Peyer's patch (tissue), 4 donors: ENCODE measurements around the gene ADORA2A. TPM values are rescaled to one million over a fixed set of nuclear protein-coding genes. Genes with fewer than 3 reads are reported as not detected.
A peak's percentile ranks its signal among the peaks of the same experiment; 100 is the strongest.
"Not testable (repeated sequence)": the region's sequence is repeated elsewhere in the genome, so short reads cannot be mapped to it uniquely, and the experiment has no call there.

Experiments used
- DNase-seq, 3 donors: peaks; one replicate each; pipeline ENCODE4 v3.0.0-alpha.2; 2017 to 2019
- H3K27ac ChIP-seq, 4 donors: fragments of 200-600 bp; sonication (generic); one replicate each; pipeline ENCODE4 v1.5.1; 2016 to 2019
- H3K27me3 ChIP-seq, 2 donors: fragments of 200-600 bp; sonication (generic); one replicate each; pipeline ENCODE4 v1.5.1; 2019
- H3K36me3 ChIP-seq, 3 donors: fragments of 200-600 bp; sonication (generic); one replicate each; pipeline ENCODE4 v1.5.1; 2016 to 2019
- H3K4me1 ChIP-seq, 4 donors: fragments of 200-600 bp; sonication (generic); one replicate each; pipeline ENCODE4 v1.5.1; 2016 to 2019
- H3K4me3 ChIP-seq, 4 donors: fragments of 200-600 bp; sonication (generic); 1 replicate in 3 of 4; 2 replicates in 1 of 4; pipeline ENCODE4 v1.5.1; 2016 to 2019; ENCODE audit warnings: mild to moderate bottlenecking in 1 of 4
- H3K9me3 ChIP-seq, 4 donors: fragments of 200-600 bp; sonication (generic); one replicate each; pipeline ENCODE4 v1.5.1; 2016 to 2019; ENCODE audit warnings: mild to moderate bottlenecking in 1 of 4
- POLR2A ChIP-seq, 2 donors: fragments of 450-650 bp; IDR thresholded peaks; one replicate each; pipeline ENCODE4 v1.5.1; 2017; ENCODE audit warnings: antibody characterized with exemption in 2 of 2, mild to moderate bottlenecking in 2 of 2, moderate library complexity in 2 of 2
- total RNA-seq, 4 donors: library from RNA; depleted of rRNA; stranded (reverse); fragments of >200 nt; gene quantifications; one replicate each; pipeline ENCODE4 v1.1.0, GENCODE V29; 2016
- TF ChIP-seq, protein P1 (sequence below), 6 experiments: fragments of 450-650 bp in 4 of 6; fragments of 200-600 bp in 2 of 6; sonication (generic) in 1 of 6; IDR thresholded peaks; one replicate each; pipeline ENCODE4 v1.5.1; 2017 to 2019; ENCODE audit warnings: antibody characterized with exemption in 6 of 6, mild to moderate bottlenecking in 3 of 6, moderate library complexity in 1 of 6

The ADORA2A gene
- total RNA-seq, 4 donors from 2014 or later = 1.3 to 4.3 (median 2.6) TPM

DNA sequence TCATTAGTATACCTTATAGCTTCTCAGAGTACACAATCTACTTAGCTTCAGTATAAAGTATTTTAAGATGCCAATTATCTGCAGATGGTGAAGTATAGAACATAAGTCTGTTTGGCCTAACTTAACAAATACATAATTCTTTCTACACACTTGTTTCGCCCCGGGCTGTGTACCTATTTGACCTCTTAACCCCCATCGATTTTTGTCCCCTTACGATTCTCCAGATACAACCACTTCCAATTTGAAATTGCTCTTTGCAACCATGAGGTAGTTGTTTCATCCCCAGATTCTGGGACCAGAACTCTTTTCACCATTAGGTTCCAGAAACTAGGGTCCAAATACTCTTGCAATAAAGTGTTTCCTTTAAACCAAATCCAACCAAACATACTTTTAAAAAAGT, 57.8 kb downstream of the ADORA2A start:
- H3K36me3 ChIP-seq = no peaks in the 10 kb centered on the region

DNA sequence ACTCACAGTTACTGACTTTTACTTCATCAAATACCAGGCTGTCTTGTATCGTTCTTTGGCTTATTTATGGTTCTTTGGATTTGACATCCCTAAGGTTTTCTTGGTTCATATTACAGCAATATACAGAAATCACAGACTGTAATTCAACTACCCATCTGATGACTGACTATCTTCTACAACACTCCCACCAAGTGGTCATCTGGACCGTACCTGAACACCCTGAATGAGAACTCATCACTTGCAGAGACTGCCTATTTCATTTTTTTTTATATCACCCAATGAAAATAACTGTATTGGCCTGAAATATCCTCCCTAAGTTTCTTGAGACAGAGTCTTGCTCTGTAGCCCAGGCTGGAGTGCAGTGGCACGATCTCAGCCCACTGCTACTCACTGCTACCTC, 58.2 kb downstream of the ADORA2A start:
- Histone ChIP-seq H3K27ac (no peak overlapping the region), H3K4me3 (no peak overlapping the region), H3K9me3 (no peaks in the 10 kb centered on the region), H3K4me1 (no peaks in the 10 kb centered on the region), H3K27me3 (no peaks in the 10 kb centered on the region), H3K36me3 (no peaks in the 10 kb centered on the region)
- no peak for TF ChIP-seq POLR2A (IDR thresholded peaks at IDR 0.05)
- TF ChIP-seq, protein P1, sequence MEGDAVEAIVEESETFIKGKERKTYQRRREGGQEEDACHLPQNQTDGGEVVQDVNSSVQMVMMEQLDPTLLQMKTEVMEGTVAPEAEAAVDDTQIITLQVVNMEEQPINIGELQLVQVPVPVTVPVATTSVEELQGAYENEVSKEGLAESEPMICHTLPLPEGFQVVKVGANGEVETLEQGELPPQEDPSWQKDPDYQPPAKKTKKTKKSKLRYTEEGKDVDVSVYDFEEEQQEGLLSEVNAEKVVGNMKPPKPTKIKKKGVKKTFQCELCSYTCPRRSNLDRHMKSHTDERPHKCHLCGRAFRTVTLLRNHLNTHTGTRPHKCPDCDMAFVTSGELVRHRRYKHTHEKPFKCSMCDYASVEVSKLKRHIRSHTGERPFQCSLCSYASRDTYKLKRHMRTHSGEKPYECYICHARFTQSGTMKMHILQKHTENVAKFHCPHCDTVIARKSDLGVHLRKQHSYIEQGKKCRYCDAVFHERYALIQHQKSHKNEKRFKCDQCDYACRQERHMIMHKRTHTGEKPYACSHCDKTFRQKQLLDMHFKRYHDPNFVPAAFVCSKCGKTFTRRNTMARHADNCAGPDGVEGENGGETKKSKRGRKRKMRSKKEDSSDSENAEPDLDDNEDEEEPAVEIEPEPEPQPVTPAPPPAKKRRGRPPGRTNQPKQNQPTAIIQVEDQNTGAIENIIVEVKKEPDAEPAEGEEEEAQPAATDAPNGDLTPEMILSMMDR (IDR thresholded peaks at IDR 0.05) = peak in 3 of 6 experiments; percentile 7 to 39 (median 15)
- DNase-seq = no peak

More for the DNA sequence above, 57.8 kb downstream of the ADORA2A start:
- H3K27ac ChIP-seq = no peak overlapping the region
- TF ChIP-seq POLR2A (IDR thresholded peaks at IDR 0.05) = no peak
- TF ChIP-seq, protein P1 (IDR thresholded peaks at IDR 0.05) = no peak
- H3K27me3 ChIP-seq = no peaks in the 10 kb centered on the region
- H3K9me3 ChIP-seq = no peaks in the 10 kb centered on the region
- H3K4me1 ChIP-seq = no peaks in the 10 kb centered on the region
- DNase-seq = no peak
- no peak overlapping the region for H3K4me3 ChIP-seq

DNA sequence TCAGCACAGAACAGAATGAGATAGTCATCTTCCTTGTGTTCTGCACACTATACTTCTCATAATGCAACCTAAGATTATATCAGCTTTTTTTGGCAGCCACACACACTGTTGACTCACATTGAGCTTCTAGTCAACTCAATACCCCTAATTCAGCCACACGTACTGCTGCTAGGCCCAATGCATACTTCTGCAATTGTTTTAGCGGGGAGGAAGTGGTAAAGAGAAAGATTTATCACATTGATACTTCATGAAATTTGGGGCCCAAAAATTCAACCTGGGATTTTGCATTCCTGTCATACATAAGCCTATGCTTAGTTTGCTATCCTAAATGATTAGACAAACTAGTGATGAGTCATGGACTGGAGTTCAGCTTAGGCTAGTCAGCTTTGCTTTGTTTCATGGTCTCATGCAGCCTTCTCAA, 59.1 kb downstream of the ADORA2A start:
- no peak for DNase-seq
- Histone ChIP-seq H3K27me3 (no peaks in the 10 kb centered on the region), H3K36me3 (no peaks in the 10 kb centered on the region), H3K4me3 (no peak overlapping the region), H3K4me1 (no peaks in the 10 kb centered on the region), H3K9me3 (no peaks in the 10 kb centered on the region), H3K27ac (no peak overlapping the region)
- TF ChIP-seq, protein P1 (IDR thresholded peaks at IDR 0.05) = no peak
- no peak for TF ChIP-seq POLR2A (IDR thresholded peaks at IDR 0.05)

DNA sequence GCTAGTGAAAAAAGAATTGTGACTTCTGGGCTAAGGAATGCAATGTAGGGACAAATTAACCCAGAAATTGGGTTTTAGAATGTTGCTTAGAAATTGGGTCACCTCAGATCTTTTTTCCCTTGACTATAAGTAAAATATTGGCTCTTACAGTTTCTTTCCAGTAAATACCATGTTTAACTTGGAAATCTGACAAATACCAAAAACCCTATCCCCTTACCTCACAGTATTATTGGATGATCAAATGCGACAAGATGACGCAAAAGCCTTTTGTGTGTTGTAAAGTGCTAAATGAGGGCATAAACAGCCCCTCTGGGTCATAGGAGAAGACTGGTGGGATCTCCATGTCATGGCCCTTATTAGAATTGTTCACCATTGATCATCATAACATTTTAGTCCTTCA, 61.6 kb downstream of the ADORA2A start:
- H3K27me3 ChIP-seq = no peaks in the 10 kb centered on the region
- no peaks in the 10 kb centered on the region for H3K9me3 ChIP-seq

DNA sequence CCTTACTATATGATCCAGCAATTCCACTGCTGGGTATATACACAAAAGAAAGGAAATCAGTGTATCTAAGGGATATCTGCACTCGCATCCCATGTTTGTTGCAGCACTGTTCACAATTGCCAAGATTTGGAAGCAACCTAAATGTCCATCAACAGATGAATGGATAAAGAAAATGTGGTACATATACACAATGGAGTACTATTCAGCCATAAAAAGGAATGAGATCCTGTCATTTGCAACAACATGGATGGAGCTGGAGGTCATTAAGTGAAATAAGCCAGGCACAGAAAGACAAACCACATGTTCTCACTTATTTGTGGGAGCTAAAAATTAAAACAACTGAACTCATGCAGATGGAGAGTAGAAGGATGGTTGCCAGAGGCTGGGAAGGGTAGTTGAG, 62.0 kb downstream of the ADORA2A start:
- H3K4me3 ChIP-seq, H3K27ac ChIP-seq, DNase-seq, H3K27me3 ChIP-seq, H3K4me1 ChIP-seq, H3K9me3 ChIP-seq, H3K36me3 ChIP-seq: not testable (repeated sequence)

More for the DNA sequence above, 61.6 kb downstream of the ADORA2A start:
- Histone ChIP-seq H3K27ac (no peak overlapping the region), H3K4me3 (no peak overlapping the region), H3K36me3 (no peaks in the 10 kb centered on the region), H3K4me1 (no peaks in the 10 kb centered on the region)
- no peak for DNase-seq
- TF ChIP-seq POLR2A (IDR thresholded peaks at IDR 0.05) = no peak

Other genes starting within 250 kb of the ADORA2A start
- 100 to 1,000 TPM in 2 of 4 donors, 10 to 100 TPM in 2; 10.7 to 367 (median 209) TPM for gene SUSD2, start 246.1 kb upstream of the ADORA2A start, total RNA-seq
- gene GGT5, start 182.5 kb upstream of the ADORA2A start, total RNA-seq = 10 to 100 TPM in 3 of 4 donors, 1 to 10 TPM in 1; 8.9 to 25.2 (median 12.3) TPM
- gene SPECC1L, start 156.8 kb upstream of the ADORA2A start, total RNA-seq = 100 to 1,000 TPM in 1 of 4 donors, 10 to 100 TPM in 3; 24.2 to 147 (median 34.4) TPM
- under 1 TPM in 1 of 4 donors, not detected in 3; 0.80 TPM for gene UPB1, start 67.7 kb downstream of the ADORA2A start, total RNA-seq
- 100 to 1,000 TPM; 167 to 585 (median 458) TPM for gene GUCD1, start 127.5 kb downstream of the ADORA2A start, total RNA-seq
- 100 to 1,000 TPM in 3 of 4 donors, 10 to 100 TPM in 1; 99.6 to 149 (median 131) TPM for gene SNRPD3, start 128.4 kb downstream of the ADORA2A start, total RNA-seq
- gene LRRC75B, start 165.5 kb downstream of the ADORA2A start, total RNA-seq = 100 to 1,000 TPM in 2 of 4 donors, 10 to 100 TPM in 2; 18.2 to 127 (median 88.2) TPM
- gene GGT1, start 175.6 kb downstream of the ADORA2A start, total RNA-seq = 100 to 1,000 TPM in 3 of 4 donors, 10 to 100 TPM in 1; 63.5 to 370 (median 238) TPM